Aorta (tissue), 5 donors: ENCODE measurements around the gene SNRPD3. TPM values are rescaled to one million over a fixed set of nuclear protein-coding genes. Genes with fewer than 3 reads are reported as not detected.
"Not testable (repeated sequence)": the region's sequence is repeated elsewhere in the genome, so short reads cannot be mapped to it uniquely, and the experiment has no call there.

Experiments used
- ATAC-seq: fragments of 200-7000 bp; cut with Tn5 transposase; one replicate; pipeline ENCODE4 v1.9.1; 2022; ENCODE audit warnings: moderate library complexity; ENCODE audit not compliant: low FRiP score
- DNase-seq, 2 donors: peaks; one replicate each; pipeline ENCODE4 v3.0.0-alpha.2; 2020
- H3K27ac ChIP-seq, 2 donors: one replicate each; pipeline ENCODE4 v1.5.1; 2013; ENCODE audit warnings: low read length in 2 of 2, mild to moderate bottlenecking in 2 of 2, moderate library complexity in 2 of 2, control low read depth in 1 of 2, inconsistent platforms in 1 of 2, low read depth in 1 of 2
- H3K27me3 ChIP-seq, 2 donors: one replicate each; pipeline ENCODE4 v1.6.1; 2013; ENCODE audit warnings: control low read depth in 1 of 2, low read length in 1 of 2, mild to moderate bottlenecking in 1 of 2, moderate library complexity in 1 of 2; ENCODE audit not compliant: insufficient read depth in 2 of 2, control insufficient read depth in 1 of 2
- H3K36me3 ChIP-seq, 2 donors: one replicate each; pipeline ENCODE4 v1.6.1; 2013; ENCODE audit warnings: control low read depth in 1 of 2, low read length in 1 of 2, mild to moderate bottlenecking in 1 of 2; ENCODE audit not compliant: insufficient read depth in 2 of 2, control insufficient read depth in 1 of 2
- H3K4me1 ChIP-seq, 2 donors: one replicate each; pipeline ENCODE4 v1.6.1; 2013; ENCODE audit warnings: low read length in 2 of 2, control low read depth in 1 of 2, mild to moderate bottlenecking in 1 of 2, moderate library complexity in 1 of 2; ENCODE audit not compliant: insufficient read depth in 2 of 2, control insufficient read depth in 1 of 2
- H3K4me3 ChIP-seq, 2 donors: one replicate each; pipeline ENCODE4 v1.5.1; 2013; ENCODE audit warnings: low read length in 2 of 2, control low read depth in 1 of 2, mild to moderate bottlenecking in 1 of 2
- H3K9me3 ChIP-seq: one replicate; pipeline ENCODE4 v1.6.1; 2013; ENCODE audit warnings: mild to moderate bottlenecking, low read length; ENCODE audit not compliant: control insufficient read depth
- whole genome bisulfite sequencing, 2 donors: extraction: QIAGEN DNeasy Blood & Tissue Kit; methylation state at CpG; one replicate each; pipeline ENCODE4 v1.1.7; 2013; 5-methylcytosine and 5-hydroxymethylcytosine counted together
- intact Hi-C, 2 donors: fragments of 100-400 bp; cut with DNase I; formaldehyde crosslinking; loops; one replicate each; pipeline versions ENCODE4 v1.14.2 to v1.15.0; 2022
- polyA plus RNA-seq, 2 donors: library from polyadenylated mRNA; stranded (reverse); fragments of 200-250 nt; gene quantifications; one replicate each; pipeline ENCODE4 v1.2.3, GENCODE V29; 2013
- total RNA-seq, 2 donors: library from RNA; stranded (reverse); fragmentation: NEBNext Ultra II Directional; extraction: Animal tissue kit (Norgen Biotek cat#: 25700); gene quantifications; one replicate each; pipeline ENCODE4 v1.2.1, GENCODE V29; 2021
- donor health status: healthy with polysubstance abuse.
- donor health status: Bipolar disorder and iron deficiency.
- donor health status: DM: no; HTN: no; CAD: no.
- donor health status: DM: no; HTN: no; CAD: no.
- donor health status: DM: yes; HTN: yes; CAD: no.

SNRPD3 gene
- total and polyA plus RNA-seq, 4 donors = 43.4 to 91.4 (median 60.0) TPM

GRCh38 chr22:24543185-24543601 lies 12.6 kb upstream of the SNRPD3 start:
- no peaks in the 10 kb centered on the region for H3K9me3 ChIP-seq
- intact Hi-C loops = no loop called here
- peaks cover 0 to 5% of the 10 kb centered on the region in 2 donors for H3K36me3 ChIP-seq
- ATAC-seq (no peak), DNase-seq (no peak)
- H3K27ac ChIP-seq = no peak overlapping the region
- WGBS, 2 donors = 54 to 61% methylated on average over 7 of the region's 7 CpGs
- no peak overlapping the region for H3K4me3 ChIP-seq
- H3K4me1 ChIP-seq = no peaks in the 10 kb centered on the region
- H3K27me3 ChIP-seq = no peaks in the 10 kb centered on the region

- Histone ChIP-seq H3K9me3 (no peaks in the 10 kb centered on the region), H3K36me3 (peaks cover 0 to 5% of the 10 kb centered on the region in 2 donors), H3K4me1 (no peaks in the 10 kb centered on the region), H3K27ac (no peak overlapping the region), H3K4me3 (no peak overlapping the region), H3K27me3 (no peaks in the 10 kb centered on the region)
- 89 to 92% methylated on average over 11 of the region's 11 CpGs for WGBS, 2 donors
- DNase-seq = no peak
- intact Hi-C loops = no loop called here
- ATAC-seq = no peak
Observed at GRCh38 chr22:24543679-24544243, 12.0 kb upstream of the SNRPD3 start.

- Histone ChIP-seq H3K27ac (no peak overlapping the region), H3K4me1 (peaks cover 0 to 4% of the 10 kb centered on the region in 2 donors), H3K27me3 (no peaks in the 10 kb centered on the region), H3K9me3 (no peaks in the 10 kb centered on the region), H3K36me3 (peaks cover 0 to 1% of the 10 kb centered on the region in 2 donors), H3K4me3 (no peak overlapping the region)
- WGBS, 2 donors = 94 to 96% methylated on average over 4 of the region's 4 CpGs
- ATAC-seq (no peak), DNase-seq (no peak)
- intact Hi-C loops = no loop called here
Observed at GRCh38 chr22:24548812-24549211, 7.0 kb upstream of the SNRPD3 start.

- H3K4me3 ChIP-seq = no peak overlapping the region
- H3K27ac ChIP-seq = no peak overlapping the region
- H3K9me3 ChIP-seq = no peaks in the 10 kb centered on the region
- WGBS, 2 donors = 76% methylated on average over 8 of the region's 8 CpGs
- no peaks in the 10 kb centered on the region for H3K27me3 ChIP-seq
- ATAC-seq (no peak), DNase-seq (no peak)
- peaks cover 0 to 4% of the 10 kb centered on the region in 2 donors for H3K4me1 ChIP-seq
- intact Hi-C loops = no loop called here
- H3K36me3 ChIP-seq = peaks cover 0 to 1% of the 10 kb centered on the region in 2 donors
Observed at GRCh38 chr22:24550028-24550901, 5.5 kb upstream of the SNRPD3 start.

- ATAC-seq = no peak
- intact Hi-C loops = no loop called here
- Histone ChIP-seq H3K4me3 (no peak overlapping the region), H3K27me3 (no peaks in the 10 kb centered on the region), H3K9me3 (no peaks in the 10 kb centered on the region), H3K36me3 (peaks cover 0 to 1% of the 10 kb centered on the region in 2 donors), H3K27ac (no peak overlapping the region), H3K4me1 (peaks cover 0 to 4% of the 10 kb centered on the region in 2 donors)
- 77 to 82% methylated on average over 6 of the region's 6 CpGs for WGBS, 2 donors
- DNase-seq = no peak
Observed at GRCh38 chr22:24550902-24551435, 4.8 kb upstream of the SNRPD3 start.

DNA sequence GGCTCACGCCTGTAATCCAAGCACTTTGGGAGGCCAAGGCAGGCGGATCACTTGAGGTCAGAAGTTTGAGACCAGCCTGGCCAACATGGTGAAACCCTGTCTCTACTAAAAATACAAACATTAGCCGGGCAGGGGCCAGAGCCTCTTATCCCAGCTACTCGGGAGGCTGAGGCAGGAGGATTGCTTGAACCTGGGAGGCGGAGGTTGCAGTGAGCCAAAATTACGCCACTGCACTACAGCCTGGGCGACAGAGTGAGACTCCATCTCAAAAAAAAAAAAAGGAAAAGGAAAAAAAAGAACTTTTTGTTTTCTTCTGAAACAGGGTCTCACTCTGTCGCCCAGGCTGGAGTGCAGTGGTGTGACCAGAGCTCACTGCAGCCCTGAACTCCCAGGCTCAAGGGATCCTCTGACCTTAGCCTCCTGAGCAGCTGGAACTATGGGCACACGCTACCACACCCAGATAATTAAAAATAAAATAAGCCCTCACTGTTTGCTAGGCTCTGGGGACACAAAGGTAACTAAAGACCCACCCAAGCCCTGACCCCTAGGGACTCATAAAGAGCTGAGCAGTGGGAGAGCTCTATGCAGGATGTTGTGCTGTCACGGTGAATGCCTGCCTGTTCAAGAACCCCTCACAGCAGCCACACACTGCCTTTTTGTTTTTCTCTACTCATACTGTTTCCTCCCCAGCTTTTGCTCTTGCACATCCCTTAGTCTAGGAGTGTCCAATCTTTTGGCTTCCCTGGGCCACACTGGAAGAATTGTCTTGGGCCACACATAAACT lies 3.1 kb upstream of the SNRPD3 start:
- H3K9me3 ChIP-seq, H3K4me3 ChIP-seq, ATAC-seq, DNase-seq, intact Hi-C loops, H3K4me1 ChIP-seq, H3K27ac ChIP-seq, H3K36me3 ChIP-seq, H3K27me3 ChIP-seq: not testable (repeated sequence)
- 81 to 85% methylated on average over 10 of the region's 10 CpGs for WGBS, 2 donors

DNA sequence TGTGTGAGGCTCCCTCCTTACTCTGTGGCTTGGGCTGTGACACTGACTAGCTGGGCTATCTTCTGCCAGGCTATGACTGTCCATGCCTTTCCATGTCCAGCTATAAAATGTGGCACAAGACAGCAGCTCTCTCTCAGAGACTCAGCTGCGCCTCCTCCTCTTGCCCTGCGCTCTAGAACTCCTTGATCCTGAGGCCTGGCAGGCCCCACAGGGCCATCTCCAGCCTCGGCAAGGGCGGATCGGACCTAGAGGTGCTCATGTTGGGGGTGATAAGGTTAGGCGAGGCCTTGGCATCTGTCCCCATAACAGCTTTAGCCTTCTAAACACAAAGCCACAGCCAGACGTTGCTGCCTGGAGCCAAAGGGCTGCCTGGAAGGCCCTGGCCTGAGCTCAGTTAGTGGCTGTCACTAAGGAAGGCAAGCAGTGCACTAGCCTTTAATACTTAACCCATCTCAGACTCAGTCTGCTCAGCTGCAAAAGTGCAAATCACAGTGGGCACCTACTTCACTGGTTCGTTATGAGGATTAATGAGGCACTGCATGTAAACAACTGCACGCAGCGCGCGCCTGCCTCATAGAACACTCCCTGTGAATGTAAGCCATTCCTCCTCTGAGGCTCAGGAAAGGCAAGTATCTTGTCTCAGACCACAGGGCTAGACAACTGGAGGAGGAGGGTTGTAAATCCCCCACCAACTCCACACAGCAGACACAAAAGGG lies 2.0 kb upstream of the SNRPD3 start:
- WGBS, 2 donors = 22 to 33% methylated on average over 11 to 12 of the region's 12 CpGs
- ATAC-seq (no peak), DNase-seq (peak in 1 of 2 donors; percentile 68)
- Histone ChIP-seq H3K27me3 (no peaks in the 10 kb centered on the region), H3K4me1 (peaks cover 4 to 5% of the 10 kb centered on the region in 2 donors), H3K27ac (peak overlapping the region in 1 of 2 donors; percentile 7), H3K36me3 (peaks cover 0 to 3% of the 10 kb centered on the region in 2 donors), H3K4me3 (peak overlapping the region; percentile 69 to 72), H3K9me3 (no peaks in the 10 kb centered on the region)
- intact Hi-C loops = no loop called here
